K562 (cell line): ENCODE data around the gene IGSF3. TPM values are rescaled to one million over a fixed set of nuclear protein-coding genes. Genes with fewer than 3 reads are reported as not detected.

ENCODE experiments used
- RBM15 ChIP-seq: fragments of 200-400 bp; formaldehyde crosslinking; IDR thresholded peaks from 2 replicates; pipeline ENCODE4 v1.6.1; 2018; ENCODE audit warnings: mild to moderate bottlenecking, low read length, moderate library complexity; ENCODE audit not compliant: insufficient read depth
- ZNF12 ChIP-seq: sonication (generic); formaldehyde crosslinking; IDR thresholded peaks from 2 replicates; pipeline ENCODE4 v1.4.0; 2020; ENCODE audit warnings: mild to moderate bottlenecking, missing genetic modification reagents
- ZNF23 ChIP-seq: fragments of 250-450 bp; sonication (Bioruptor Pico); IDR thresholded peaks from 2 replicates; pipeline ENCODE4 v1.4.0; 2020; ENCODE audit warnings: mild to moderate bottlenecking
- ZNF324 ChIP-seq: fragments of 250-450 bp; sonication (Bioruptor Pico); IDR thresholded peaks from 2 replicates; pipeline ENCODE4 v1.4.0; 2020; ENCODE audit warnings: mild to moderate bottlenecking
- ZNF384 ChIP-seq: IDR thresholded peaks from 2 replicates; pipeline ENCODE4 v1.6.1; 2012; ENCODE audit warnings: low read depth, low read length, improper control_type of control experiment
- polyA plus RNA-seq, 8 experiments: library from polyadenylated mRNA; depleted of rRNA in 4 of 8; stranded (reverse) in 5 of 8; unstranded in 3 of 8; fragments of >200 nt; fragmentation: Nextera tagmentation in 2 of 8; fragmentation: Illumina TruSeq in 1 of 8; extraction: Ambion mirVana in 2 of 8; extraction: Trizol in 1 of 8; gene quantifications; 2 replicates each; pipeline versions ENCODE4 v1.2.1 to v1.2.3, GENCODE V29; 2011 to 2014; ENCODE audit warnings: inconsistent platforms in 1 of 8, missing spikeins in 1 of 8
- total RNA-seq, 7 experiments: library from RNA; depleted of rRNA in 6 of 7; stranded (reverse); fragments of >200 nt in 6 of 7; fragmentation: Illumina TruSeq in 2 of 7; extraction: Trizol in 2 of 7; gene quantifications; 2 replicates each; pipeline versions ENCODE4 v1.2.1 to v1.2.3, GENCODE V29; 2011 to 2021; ENCODE audit warnings: low replicate concordance in 1 of 7
- TF ChIP-seq, protein P1 (sequence below): sonication (generic); formaldehyde crosslinking; IDR thresholded peaks from 2 replicates; pipeline ENCODE4 v1.8.1; 2023; ENCODE audit warnings: mild to moderate bottlenecking, missing genetic modification reagents
- TF ChIP-seq, protein P2 (sequence below): sonication (generic); formaldehyde crosslinking; IDR thresholded peaks from 2 replicates; pipeline ENCODE4 v1.8.0; 2023; ENCODE audit warnings: mild to moderate bottlenecking, missing genetic modification reagents
- TF ChIP-seq, protein P3 (sequence below): fragments of 450-650 bp; IDR thresholded peaks from 2 replicates; pipeline ENCODE4 v1.7.1; 2018; ENCODE audit warnings: mild to moderate bottlenecking, low read depth; ENCODE audit not compliant: partially characterized antibody
- TF ChIP-seq, protein P4 (sequence below), 2 experiments: fragments of 450-650 bp in 1 of 2; sonication (generic) in 1 of 2; formaldehyde crosslinking in 1 of 2; IDR thresholded peaks in 1 of 2; conservative IDR thresholded peaks in 1 of 2; 2 replicates each; pipeline versions ENCODE4 v1.6.1 to v1.8.1; 2016 to 2023; ENCODE audit warnings: mild to moderate bottlenecking in 2 of 2, moderate library complexity in 2 of 2, inconsistent platforms in 1 of 2, missing genetic modification reagents in 1 of 2
- TF ChIP-seq, protein P5 (sequence below), 2 experiments: IDR thresholded peaks; 2 replicates each; pipeline ENCODE4 v1.6.1; 2012; ENCODE audit warnings: improper control_type of control experiment in 2 of 2, low read depth in 2 of 2, low read length in 2 of 2, borderline replicate concordance in 1 of 2
- TF ChIP-seq, protein P6 (sequence below): fragments of 250-450 bp; sonication (Bioruptor Pico); IDR thresholded peaks from 2 replicates; pipeline ENCODE4 v1.9.0; 2021; ENCODE audit warnings: mild to moderate bottlenecking
- TF ChIP-seq, protein P7 (sequence below): fragments of 250-450 bp; sonication (Bioruptor Pico); IDR thresholded peaks from 2 replicates; pipeline ENCODE4 v1.8.0; 2022; ENCODE audit warnings: moderate library complexity, mild to moderate bottlenecking, inconsistent platforms

Gene IGSF3
- total and polyA plus RNA-seq, 9 of the 15 experiments (the other 6 are each of a cell fraction or from before 2014, with no cell fraction given): 1.1 to 15.0 (median 8.3) TPM

DNA sequence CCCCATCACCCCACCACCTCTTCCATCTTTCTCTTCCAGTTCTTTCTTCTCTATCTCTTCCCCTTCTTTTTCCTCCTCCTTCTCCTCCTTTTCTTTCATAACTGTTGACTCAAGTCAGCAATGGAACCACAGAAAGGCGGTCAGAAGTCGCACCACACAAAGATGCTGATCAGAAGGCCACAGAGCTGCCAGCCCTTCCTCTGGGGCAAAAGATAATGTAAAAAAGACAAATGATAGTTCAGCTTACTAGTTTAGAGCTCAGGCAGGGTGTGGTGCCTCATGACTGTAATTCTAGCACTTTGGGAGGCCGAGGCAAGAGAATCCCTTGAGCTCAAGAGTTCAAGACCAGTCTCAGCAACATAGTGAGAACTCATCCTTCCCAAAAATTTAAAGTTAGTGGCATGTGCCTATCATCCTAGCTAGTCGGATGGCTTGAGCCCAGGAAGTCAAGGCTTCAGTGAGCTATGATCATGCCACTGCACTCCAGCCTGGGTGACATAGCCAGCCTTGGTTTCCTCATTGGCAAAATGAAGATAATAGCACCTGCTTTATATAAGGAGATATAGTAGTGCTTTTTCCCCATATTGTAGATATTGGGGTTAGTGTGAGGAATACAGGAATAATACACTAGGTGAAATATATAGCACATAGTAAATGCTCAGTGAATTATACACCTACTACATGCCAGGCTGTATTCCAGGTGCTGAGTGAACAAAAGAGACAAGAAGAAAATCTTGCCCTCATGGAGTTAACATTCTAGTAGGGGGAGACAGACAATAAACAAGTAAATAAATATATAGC is 12.5 kb upstream of the IGSF3 start (continued):
- TF ChIP-seq, protein P1, sequence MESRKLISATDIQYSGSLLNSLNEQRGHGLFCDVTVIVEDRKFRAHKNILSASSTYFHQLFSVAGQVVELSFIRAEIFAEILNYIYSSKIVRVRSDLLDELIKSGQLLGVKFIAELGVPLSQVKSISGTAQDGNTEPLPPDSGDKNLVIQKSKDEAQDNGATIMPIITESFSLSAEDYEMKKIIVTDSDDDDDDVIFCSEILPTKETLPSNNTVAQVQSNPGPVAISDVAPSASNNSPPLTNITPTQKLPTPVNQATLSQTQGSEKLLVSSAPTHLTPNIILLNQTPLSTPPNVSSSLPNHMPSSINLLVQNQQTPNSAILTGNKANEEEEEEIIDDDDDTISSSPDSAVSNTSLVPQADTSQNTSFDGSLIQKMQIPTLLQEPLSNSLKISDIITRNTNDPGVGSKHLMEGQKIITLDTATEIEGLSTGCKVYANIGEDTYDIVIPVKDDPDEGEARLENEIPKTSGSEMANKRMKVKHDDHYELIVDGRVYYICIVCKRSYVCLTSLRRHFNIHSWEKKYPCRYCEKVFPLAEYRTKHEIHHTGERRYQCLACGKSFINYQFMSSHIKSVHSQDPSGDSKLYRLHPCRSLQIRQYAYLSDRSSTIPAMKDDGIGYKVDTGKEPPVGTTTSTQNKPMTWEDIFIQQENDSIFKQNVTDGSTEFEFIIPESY (CRISPR knock-in tag): no peak
- no peak for TF ChIP-seq ZNF324 (CRISPR knock-in tag)
- TF ChIP-seq ZNF384: no peak
- no peak for TF ChIP-seq ZNF12 (CRISPR knock-in tag)
- TF ChIP-seq, protein P2, sequence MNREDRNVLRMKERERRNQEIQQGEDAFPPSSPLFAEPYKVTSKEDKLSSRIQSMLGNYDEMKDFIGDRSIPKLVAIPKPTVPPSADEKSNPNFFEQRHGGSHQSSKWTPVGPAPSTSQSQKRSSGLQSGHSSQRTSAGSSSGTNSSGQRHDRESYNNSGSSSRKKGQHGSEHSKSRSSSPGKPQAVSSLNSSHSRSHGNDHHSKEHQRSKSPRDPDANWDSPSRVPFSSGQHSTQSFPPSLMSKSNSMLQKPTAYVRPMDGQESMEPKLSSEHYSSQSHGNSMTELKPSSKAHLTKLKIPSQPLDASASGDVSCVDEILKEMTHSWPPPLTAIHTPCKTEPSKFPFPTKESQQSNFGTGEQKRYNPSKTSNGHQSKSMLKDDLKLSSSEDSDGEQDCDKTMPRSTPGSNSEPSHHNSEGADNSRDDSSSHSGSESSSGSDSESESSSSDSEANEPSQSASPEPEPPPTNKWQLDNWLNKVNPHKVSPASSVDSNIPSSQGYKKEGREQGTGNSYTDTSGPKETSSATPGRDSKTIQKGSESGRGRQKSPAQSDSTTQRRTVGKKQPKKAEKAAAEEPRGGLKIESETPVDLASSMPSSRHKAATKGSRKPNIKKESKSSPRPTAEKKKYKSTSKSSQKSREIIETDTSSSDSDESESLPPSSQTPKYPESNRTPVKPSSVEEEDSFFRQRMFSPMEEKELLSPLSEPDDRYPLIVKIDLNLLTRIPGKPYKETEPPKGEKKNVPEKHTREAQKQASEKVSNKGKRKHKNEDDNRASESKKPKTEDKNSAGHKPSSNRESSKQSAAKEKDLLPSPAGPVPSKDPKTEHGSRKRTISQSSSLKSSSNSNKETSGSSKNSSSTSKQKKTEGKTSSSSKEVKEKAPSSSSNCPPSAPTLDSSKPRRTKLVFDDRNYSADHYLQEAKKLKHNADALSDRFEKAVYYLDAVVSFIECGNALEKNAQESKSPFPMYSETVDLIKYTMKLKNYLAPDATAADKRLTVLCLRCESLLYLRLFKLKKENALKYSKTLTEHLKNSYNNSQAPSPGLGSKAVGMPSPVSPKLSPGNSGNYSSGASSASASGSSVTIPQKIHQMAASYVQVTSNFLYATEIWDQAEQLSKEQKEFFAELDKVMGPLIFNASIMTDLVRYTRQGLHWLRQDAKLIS (CRISPR knock-in tag): no peak
- TF ChIP-seq, protein P3, sequence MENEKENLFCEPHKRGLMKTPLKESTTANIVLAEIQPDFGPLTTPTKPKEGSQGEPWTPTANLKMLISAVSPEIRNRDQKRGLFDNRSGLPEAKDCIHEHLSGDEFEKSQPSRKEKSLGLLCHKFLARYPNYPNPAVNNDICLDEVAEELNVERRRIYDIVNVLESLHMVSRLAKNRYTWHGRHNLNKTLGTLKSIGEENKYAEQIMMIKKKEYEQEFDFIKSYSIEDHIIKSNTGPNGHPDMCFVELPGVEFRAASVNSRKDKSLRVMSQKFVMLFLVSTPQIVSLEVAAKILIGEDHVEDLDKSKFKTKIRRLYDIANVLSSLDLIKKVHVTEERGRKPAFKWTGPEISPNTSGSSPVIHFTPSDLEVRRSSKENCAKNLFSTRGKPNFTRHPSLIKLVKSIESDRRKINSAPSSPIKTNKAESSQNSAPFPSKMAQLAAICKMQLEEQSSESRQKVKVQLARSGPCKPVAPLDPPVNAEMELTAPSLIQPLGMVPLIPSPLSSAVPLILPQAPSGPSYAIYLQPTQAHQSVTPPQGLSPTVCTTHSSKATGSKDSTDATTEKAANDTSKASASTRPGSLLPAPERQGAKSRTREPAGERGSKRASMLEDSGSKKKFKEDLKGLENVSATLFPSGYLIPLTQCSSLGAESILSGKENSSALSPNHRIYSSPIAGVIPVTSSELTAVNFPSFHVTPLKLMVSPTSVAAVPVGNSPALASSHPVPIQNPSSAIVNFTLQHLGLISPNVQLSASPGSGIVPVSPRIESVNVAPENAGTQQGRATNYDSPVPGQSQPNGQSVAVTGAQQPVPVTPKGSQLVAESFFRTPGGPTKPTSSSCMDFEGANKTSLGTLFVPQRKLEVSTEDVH: no peak
- TF ChIP-seq, protein P4, sequence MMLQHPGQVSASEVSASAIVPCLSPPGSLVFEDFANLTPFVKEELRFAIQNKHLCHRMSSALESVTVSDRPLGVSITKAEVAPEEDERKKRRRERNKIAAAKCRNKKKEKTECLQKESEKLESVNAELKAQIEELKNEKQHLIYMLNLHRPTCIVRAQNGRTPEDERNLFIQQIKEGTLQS (IDR thresholded peaks at IDR 0.05): no peak
- TF ChIP-seq, protein P4 (CRISPR knock-in tag; conservative IDR thresholded peaks at IDR 0.05): no peak
- TF ChIP-seq, protein P5, sequence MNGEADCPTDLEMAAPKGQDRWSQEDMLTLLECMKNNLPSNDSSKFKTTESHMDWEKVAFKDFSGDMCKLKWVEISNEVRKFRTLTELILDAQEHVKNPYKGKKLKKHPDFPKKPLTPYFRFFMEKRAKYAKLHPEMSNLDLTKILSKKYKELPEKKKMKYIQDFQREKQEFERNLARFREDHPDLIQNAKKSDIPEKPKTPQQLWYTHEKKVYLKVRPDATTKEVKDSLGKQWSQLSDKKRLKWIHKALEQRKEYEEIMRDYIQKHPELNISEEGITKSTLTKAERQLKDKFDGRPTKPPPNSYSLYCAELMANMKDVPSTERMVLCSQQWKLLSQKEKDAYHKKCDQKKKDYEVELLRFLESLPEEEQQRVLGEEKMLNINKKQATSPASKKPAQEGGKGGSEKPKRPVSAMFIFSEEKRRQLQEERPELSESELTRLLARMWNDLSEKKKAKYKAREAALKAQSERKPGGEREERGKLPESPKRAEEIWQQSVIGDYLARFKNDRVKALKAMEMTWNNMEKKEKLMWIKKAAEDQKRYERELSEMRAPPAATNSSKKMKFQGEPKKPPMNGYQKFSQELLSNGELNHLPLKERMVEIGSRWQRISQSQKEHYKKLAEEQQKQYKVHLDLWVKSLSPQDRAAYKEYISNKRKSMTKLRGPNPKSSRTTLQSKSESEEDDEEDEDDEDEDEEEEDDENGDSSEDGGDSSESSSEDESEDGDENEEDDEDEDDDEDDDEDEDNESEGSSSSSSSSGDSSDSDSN (IDR thresholded peaks at IDR 0.05; ENCODE audit: borderline replicate concordance in 1 of 2, low read depth in 2 of 2, low read length in 2 of 2): no peak
- no peak for TF ChIP-seq RBM15
- TF ChIP-seq, protein P6, sequence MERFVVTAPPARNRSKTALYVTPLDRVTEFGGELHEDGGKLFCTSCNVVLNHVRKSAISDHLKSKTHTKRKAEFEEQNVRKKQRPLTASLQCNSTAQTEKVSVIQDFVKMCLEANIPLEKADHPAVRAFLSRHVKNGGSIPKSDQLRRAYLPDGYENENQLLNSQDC (CRISPR knock-in tag): no peak
- 0 out of 2 replicates have a peak, but pooled peaks have one; percentile 23 for TF ChIP-seq ZNF23 (CRISPR knock-in tag)
- TF ChIP-seq, protein P7, sequence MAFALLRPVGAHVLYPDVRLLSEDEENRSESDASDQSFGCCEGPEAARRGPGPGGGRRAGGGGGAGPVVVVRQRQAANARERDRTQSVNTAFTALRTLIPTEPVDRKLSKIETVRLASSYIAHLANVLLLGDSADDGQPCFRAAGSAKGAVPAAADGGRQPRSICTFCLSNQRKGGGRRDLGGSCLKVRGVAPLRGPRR (CRISPR knock-in tag): no peak
